Upper lobe of left lung (tissue), 4 donors: ENCODE measurements around the gene CSK.

Experiments used
- CTCF ChIP-seq, 6 experiments: fragments of 450-650 bp in 4 of 6; fragments of 200-600 bp in 2 of 6; sonication (generic) in 2 of 6; IDR thresholded peaks; one replicate each; pipeline ENCODE4 v1.5.1; 2016 to 2019; ENCODE audit warnings: antibody characterized with exemption in 6 of 6
- EP300 ChIP-seq, 4 donors: sonication (generic); formaldehyde crosslinking; IDR thresholded peaks; one replicate each; pipeline ENCODE4 v1.5.1; 2017; ENCODE audit warnings: antibody characterized with exemption in 4 of 4, control low read depth in 2 of 4
- POLR2A ChIP-seq, 4 donors: fragments of 450-650 bp; IDR thresholded peaks; one replicate each; pipeline ENCODE4 v1.5.1; 2016 to 2017; ENCODE audit warnings: antibody characterized with exemption in 4 of 4, mild to moderate bottlenecking in 2 of 4
- POLR2AphosphoS5 ChIP-seq, 2 donors: sonication (generic); formaldehyde crosslinking; IDR thresholded peaks; one replicate each; pipeline ENCODE4 v1.5.1; 2017; ENCODE audit warnings: antibody characterized with exemption in 2 of 2

DNA sequence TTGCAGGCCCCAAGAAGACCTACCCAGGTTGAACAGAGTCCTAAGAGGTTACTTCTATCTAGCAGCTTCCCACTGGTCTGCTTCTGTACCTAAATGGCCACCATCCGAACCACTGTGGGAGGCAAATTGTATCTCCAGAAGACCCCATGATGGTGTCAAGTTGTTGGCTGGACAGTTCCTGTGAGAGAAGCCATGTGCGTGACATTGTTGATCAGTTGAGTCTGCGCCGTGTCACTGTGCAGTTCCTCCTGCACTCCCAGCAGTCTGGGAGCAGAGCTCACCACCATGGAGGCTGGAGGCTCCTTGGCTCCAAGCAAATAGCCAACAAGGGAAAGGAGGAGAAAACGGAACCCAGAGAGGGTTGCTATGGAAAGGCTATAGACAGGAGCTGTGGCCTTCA lies 49.0 kb upstream of the CSK start:
- no peak for TF ChIP-seq CTCF (IDR thresholded peaks at IDR 0.05)
- TF ChIP-seq POLR2AphosphoS5 (IDR thresholded peaks at IDR 0.05) = no peak
- TF ChIP-seq EP300 (IDR thresholded peaks at IDR 0.05) = no peak
- TF ChIP-seq POLR2A (IDR thresholded peaks at IDR 0.05) = no peak
